Ishikawa (cell line): ENCODE results near the gene CERS6.

ENCODE experiments used
- CEBPB ChIP-seq: IDR thresholded peaks from 2 replicates; pipeline ENCODE4 v1.6.1; 2012
- CREB1 ChIP-seq: IDR thresholded peaks from 2 replicates; pipeline ENCODE4 v1.6.1; 2012; ENCODE audit warnings: low read depth
- NFIC ChIP-seq: IDR thresholded peaks from 2 replicates; pipeline ENCODE4 v1.6.1; 2012
- RAD21 ChIP-seq: IDR thresholded peaks from 2 replicates; pipeline ENCODE4 v1.6.1; 2012; ENCODE audit warnings: low read depth
- TAF1 ChIP-seq: IDR thresholded peaks from 2 replicates; pipeline ENCODE4 v1.6.1; 2012; ENCODE audit warnings: low read depth, mild to moderate bottlenecking
- TCF12 ChIP-seq: IDR thresholded peaks from 2 replicates; pipeline ENCODE4 v1.6.1; 2012; ENCODE audit warnings: low read depth
- YY1 ChIP-seq: IDR thresholded peaks from 2 replicates; pipeline ENCODE4 v1.6.1; 2012; ENCODE audit warnings: low read depth
- TF ChIP-seq, protein P1 (sequence below): IDR thresholded peaks from 2 replicates; pipeline ENCODE4 v1.6.1; 2012
- TF ChIP-seq, protein P2 (sequence below): IDR thresholded peaks from 2 replicates; pipeline ENCODE4 v1.6.1; 2012; ENCODE audit warnings: low read depth, mild to moderate bottlenecking

DNA sequence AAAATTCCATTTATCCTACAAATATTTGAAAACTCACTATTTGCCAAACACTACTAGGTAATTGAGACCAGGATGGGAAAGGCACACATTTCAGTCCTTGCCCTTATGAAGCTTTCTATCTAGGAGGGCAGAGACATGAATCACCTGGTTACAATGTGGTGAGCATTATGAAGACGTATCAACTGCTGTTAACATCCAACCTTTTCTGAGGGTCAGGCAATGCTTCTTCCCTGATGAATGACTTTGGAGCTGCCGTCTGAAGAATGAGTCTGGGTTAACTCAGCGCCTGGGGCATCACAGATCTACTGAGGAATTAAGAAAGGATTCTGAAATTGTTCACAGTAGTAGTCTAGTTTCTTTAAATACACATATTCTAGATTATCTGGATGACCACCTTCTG is 284.3 kb downstream of the CERS6 start:
- TF ChIP-seq CREB1 = no peak
- TF ChIP-seq CEBPB = no peak
- TF ChIP-seq TCF12 = no peak
- TF ChIP-seq, protein P1, sequence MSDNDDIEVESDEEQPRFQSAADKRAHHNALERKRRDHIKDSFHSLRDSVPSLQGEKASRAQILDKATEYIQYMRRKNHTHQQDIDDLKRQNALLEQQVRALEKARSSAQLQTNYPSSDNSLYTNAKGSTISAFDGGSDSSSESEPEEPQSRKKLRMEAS = no peak
- TF ChIP-seq NFIC = no peak
- TF ChIP-seq TAF1 = no peak
- no peak for TF ChIP-seq YY1
- TF ChIP-seq, protein P2, sequence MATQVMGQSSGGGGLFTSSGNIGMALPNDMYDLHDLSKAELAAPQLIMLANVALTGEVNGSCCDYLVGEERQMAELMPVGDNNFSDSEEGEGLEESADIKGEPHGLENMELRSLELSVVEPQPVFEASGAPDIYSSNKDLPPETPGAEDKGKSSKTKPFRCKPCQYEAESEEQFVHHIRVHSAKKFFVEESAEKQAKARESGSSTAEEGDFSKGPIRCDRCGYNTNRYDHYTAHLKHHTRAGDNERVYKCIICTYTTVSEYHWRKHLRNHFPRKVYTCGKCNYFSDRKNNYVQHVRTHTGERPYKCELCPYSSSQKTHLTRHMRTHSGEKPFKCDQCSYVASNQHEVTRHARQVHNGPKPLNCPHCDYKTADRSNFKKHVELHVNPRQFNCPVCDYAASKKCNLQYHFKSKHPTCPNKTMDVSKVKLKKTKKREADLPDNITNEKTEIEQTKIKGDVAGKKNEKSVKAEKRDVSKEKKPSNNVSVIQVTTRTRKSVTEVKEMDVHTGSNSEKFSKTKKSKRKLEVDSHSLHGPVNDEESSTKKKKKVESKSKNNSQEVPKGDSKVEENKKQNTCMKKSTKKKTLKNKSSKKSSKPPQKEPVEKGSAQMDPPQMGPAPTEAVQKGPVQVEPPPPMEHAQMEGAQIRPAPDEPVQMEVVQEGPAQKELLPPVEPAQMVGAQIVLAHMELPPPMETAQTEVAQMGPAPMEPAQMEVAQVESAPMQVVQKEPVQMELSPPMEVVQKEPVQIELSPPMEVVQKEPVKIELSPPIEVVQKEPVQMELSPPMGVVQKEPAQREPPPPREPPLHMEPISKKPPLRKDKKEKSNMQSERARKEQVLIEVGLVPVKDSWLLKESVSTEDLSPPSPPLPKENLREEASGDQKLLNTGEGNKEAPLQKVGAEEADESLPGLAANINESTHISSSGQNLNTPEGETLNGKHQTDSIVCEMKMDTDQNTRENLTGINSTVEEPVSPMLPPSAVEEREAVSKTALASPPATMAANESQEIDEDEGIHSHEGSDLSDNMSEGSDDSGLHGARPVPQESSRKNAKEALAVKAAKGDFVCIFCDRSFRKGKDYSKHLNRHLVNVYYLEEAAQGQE = no peak
- TF ChIP-seq RAD21 = no peak
